Right kidney (tissue), 1 donor: Measurements from ENCODE around the gene UBE2E1.
"Not testable (repeated sequence)": the region's sequence is repeated elsewhere in the genome, so short reads cannot be mapped to it uniquely, and the experiment has no call there.

Source experiments
- DNase-seq: peaks from one replicate; pipeline ENCODE4 v3.0.0-alpha.2; 2016

Gene UBE2E1

DNA sequence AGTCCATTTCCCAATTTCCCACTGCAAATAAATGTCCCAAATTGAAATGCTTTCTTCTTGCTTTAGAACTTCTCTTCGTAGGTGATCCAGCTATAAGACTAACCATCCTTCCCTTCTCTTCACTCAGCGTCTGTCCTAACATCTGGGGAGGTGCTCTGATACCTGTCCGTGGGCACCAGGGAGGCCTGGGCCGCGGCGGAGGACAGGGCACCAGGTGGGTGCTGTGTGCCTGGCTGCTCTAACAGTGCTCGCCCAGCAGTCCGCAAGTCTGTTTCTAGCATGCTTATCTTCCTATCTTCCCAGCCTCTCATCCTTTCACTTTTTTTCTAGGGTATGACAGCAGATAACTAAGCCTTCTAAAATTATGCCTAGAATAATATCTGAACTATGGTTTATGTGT is 73.7 kb downstream of the UBE2E1 start:
- DNase-seq = no peak

DNA sequence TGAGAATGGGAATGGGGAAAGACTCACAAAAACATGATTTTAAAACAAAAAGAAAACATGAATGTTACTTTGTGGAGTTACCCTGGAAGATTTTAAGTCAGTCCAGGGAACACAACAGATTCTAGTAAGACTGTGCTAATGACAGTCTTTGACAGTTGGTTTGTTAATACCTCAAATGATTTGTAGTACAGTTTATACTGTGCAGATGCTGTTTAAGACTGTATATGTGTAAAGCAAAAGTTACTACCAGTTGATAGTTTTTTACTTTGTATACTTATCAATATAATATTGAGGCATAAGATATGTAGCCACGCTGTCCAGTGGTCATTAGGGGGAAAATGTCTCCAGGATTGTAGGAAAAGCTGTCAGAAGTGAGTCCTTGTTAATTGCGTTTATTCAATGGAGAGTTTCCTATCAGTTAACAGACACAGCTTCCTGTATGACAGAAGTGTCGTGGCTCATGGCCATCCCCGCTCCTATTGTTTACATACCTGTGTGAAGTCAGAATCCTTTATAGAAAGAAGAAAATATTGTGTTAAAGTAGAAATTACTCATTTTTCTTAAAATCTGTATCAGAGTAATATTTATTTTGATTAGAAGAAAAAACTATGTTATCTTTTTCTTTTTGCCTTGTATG is 75.1 kb downstream of the UBE2E1 start:
- DNase-seq = no peak

DNA sequence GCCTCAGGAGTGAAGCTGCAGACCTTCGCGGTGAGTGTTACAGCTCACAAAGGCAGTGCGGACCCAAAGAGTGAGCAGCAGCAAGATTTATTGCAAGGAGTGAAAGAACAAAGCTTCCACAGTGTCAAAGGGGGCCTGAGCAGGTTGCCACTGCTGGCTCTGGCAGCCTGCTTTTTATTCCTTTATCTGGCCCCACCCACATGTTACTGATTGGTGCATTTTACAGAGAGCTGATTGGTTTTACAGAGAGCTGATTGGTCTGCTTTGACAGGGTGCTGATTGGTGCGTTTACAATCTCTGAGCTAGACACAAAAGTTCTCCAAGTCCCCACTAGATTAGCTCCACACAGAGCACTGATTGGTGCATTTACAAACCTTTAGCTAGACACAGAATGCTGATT is 76.2 kb downstream of the UBE2E1 start:
- not testable (repeated sequence) for DNase-seq

DNA sequence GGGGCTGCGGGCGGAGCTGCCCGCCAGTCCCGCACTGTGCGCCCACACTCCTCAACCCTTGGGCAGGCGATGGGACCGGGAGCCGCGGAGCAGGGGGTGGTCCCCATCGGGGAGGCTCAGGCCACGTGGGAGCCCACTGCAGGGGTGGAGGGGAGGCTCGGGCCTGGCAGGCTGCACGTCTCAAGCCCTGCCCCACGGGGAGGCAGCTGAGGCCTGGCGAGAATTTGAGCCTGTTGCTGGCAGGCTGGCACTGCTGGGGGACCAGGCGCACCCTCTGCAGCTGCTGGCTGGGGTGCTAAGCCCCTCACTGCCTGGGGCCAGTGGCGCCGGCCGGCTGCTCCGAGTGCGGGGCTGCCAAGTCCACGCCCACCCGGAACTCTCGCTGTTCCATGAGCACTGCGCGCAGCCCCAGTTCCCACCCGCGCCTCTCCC is 76.7 kb downstream of the UBE2E1 start:
- no peak for DNase-seq

DNA sequence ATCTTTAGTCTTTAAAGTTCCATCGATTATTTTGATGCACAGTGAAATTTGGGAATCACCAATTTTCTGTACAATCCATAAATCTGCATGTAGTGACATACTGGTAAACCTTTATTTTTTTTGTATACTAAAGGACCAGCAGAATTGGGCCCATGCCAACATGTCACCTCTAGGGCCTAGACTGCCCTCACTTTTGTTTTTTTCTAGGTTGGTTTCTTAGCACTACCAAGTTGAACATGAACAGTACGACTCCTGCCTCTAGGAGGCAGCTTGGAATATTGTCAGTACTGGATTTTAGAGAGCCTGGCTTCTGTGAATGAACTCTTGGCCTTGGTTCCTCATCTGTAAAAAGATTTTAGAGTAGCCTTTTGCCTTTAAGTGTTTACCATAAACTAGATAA is 78.7 kb downstream of the UBE2E1 start:
- DNase-seq = no peak

DNA sequence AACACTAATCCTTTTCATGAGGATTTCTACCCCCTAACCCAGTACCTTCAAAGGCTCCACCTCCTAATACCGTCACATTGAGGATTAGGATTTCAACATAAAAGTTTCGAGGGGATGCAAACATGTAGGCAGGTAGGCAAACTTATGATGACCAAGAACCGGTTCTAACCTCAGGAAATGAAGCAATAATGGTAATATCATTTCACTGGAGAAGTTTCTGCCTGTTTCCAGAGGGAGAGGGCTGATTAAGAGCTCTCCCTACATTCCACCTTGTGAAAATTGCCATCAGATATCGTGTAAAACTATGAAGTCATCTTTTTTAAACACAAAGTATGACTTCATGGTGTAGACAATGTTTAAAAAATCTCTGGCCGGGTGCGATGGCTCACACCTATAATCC is 79.5 kb downstream of the UBE2E1 start:
- no peak for DNase-seq

DNA sequence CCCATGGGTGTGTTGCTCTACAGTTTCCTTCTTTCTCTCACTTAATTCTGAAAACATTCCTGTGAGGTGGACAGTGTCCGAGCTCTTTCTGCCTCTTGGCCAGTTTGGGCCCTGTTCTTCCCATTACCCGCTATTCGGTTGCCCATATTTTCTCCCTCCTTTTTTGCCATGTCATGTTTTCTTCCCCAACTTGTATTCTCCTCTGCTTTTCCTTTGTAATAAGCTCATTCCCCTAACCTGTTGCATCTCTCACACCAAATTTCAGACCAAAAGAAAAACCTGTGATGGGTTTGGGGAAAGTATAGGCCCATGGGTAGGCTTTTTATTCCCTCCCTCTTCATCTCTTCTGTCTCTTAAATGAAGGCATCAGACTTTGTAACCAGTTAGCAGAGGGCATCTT is 80.6 kb downstream of the UBE2E1 start:
- DNase-seq = no peak

DNA sequence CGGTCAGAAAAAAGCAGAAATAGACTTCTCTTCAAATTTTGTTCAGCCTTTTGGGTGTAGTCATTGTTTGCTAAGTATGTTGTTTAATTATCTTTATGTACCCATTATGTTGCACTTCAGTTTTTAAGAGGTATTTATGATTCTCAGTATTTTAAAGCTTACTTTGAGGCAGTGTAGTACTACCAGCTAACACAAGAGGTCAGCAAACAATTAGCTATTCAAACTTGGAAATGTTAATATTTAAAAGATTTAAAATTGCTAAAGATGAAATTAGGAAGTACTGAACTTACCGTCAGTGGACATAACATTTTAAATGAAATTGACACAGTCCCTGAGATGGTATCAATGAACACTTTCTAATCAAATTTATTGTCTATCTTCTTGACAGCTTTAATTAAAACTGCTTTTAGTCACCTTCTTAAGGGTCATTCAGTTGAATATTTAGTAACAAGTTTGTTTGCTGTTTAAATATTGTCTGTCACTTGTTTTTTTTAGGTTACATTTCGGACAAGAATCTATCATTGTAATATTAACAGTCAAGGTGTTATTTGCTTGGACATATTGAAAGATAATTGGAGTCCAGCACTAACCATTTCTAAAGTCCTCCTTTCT is 83.0 kb downstream of the UBE2E1 start:
- DNase-seq = no peak

DNA sequence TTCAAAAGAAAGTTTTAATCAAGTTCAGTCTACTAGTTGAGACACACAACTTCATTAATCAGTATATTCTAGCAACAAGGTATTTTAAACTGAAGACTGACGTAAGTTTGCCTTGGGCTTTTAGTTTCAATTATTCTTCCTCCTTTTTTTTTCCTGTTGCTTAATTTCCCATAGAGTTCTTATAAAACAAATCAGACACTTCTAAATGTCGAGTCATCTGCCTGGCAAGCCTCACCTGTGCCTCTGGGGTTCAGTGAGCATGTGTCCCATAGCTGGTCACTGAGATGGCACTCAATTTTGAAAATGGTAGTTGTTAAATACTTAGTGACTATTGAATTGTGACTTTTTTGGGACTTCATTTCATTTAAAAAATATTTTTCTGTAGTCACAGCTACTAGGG is 83.6 kb downstream of the UBE2E1 start:
- DNase-seq = no peak

DNA sequence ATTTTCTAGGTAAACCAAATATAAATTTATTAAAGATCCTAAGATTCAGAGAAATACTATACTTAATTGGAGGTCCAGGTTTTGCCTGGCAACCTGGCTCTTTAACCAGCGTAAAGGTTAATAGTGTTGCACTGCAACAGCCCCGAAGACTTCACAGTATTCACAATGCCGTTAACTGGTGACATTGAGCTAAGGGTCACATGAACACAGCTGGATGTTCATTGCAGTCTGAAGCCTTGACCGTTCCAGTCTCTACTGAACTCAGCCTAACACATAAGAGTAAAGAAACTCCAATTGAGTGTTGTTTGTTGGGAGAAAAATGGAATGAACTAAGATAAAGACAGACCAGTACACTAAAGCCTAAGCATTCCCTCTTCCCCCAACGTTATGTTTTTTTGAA is 84.2 kb downstream of the UBE2E1 start:
- no peak for DNase-seq

DNA sequence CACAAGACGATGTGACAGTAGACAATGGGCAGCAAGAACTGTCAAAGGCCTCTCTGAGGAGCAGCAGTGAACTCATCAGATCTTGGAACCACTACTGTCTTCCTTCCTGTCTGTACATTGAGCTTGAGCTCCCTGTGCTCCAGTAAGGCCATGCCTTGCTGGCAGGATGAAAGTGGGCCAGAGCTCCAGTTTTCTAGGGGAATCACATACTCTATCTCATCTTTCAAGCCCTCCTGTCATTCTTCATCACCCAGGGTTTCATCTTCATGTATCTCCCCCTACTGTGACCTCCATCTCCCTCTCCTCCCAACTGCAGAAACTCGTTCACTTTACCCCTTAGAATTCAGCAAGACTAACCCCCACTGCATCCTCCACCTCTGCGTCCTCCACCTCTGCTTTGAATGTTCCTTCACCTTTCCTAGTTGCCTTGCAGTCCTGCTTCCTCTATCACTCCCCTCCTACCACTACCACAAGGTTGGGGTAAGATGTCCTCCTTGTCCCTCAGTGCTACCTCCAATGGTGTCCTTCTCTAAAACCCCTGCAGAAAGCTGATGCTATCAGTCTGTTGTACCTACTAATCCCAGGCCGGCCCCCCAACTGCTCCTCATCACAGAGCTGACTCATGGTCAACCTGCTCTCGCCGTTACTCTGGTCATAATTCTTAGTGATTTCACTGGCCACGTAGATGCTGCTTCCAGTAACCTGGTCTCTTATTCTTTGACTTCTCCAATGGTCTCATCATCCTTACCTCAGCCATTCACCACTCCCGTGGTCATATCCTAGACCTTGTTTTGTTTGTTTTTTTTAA is 88.7 kb downstream of the UBE2E1 start:
- DNase-seq = no peak

DNA sequence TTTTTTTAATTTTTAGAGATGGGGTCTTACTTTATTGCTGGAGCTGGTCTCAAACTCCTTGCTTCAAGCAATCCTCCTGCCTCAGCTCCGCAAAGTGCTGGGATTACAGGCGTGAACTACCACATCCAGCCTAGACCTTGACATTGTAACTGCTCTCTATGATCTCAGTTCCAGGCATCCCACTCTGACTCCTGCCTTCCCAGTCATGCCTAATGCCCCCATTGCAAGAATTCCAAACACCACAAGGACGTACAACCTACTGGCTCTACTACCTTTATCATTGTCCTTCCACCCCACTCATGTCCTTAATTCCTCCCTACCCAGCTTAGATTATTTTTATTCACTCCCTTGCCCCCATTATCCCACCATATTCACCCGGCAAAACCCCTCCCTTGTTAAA is 89.4 kb downstream of the UBE2E1 start:
- no peak for DNase-seq

DNA sequence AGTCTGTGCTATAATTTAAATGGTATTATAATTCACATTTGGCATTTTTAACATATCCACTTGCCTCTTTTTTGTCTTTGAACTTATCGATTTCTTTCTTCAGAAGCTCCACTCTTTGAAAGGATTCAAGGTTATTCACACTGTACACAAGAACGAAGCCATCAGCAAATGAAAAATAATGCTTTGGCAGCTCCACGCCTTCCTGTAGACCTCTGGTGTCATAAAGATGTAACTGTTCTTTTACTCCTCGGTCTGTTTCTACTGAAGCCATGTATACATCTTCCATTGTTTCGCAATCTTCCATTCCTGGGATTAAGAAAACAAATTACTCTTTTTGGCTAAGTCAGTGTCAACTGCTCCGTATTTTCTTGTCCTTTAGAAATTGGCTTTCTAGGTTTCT is 95.0 kb downstream of the UBE2E1 start:
- no peak for DNase-seq

DNA sequence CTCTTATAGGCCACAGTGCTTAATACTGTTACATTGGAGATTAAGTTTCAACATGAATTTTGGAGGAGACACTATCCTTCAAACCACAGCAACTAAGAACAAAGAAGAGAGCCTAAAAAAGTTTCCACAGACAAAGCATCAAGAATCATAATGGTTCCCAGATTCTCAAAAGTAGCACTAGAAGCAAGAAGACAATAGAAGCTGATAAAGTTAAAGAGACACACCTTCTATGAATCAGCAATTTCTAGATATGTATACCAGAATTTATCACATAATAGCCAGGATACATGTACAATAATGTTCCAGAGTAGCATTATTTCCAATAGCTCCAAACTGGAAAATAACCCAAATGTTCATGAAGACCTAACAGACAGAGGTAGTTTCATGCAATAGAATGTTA is 98.8 kb downstream of the UBE2E1 start:
- DNase-seq = no peak

DNA sequence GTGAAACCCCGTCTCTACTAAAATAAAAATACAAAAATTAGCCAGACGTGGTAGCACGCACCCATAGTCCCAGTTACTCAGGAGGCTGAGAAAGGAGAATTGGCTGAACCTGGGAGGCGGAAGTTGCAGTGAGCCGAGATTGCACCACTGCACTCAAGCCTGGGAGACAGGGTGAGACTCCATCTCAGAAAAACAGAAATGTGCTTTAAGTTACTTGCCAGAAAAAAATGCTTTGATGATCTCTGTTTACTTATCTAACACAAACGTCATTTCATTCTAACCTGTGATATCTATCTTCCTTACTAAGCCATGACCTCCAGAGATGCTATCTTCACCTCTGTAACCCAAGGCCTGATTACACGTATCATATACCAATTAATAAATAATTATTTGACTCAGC is 103.6 kb downstream of the UBE2E1 start:
- DNase-seq = no peak

DNA sequence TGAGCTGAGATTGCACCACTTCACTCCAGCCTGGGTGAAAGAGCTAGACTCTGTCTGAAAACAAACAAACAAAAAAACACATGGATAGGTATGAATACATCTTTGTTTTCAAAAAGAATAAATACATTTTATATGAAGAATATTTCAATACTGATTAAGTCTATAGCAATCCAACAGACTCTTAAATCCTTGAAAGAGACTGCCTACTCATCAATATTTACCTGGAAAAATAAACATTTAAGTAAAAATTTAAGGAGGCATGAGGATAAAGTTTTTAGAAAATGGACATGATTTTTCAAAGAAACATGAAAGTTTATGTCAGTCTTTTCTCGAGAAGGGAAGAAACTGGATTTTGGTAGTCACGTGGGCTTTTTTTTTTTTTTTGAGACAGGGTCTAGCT is 105.6 kb downstream of the UBE2E1 start:
- no peak for DNase-seq

DNA sequence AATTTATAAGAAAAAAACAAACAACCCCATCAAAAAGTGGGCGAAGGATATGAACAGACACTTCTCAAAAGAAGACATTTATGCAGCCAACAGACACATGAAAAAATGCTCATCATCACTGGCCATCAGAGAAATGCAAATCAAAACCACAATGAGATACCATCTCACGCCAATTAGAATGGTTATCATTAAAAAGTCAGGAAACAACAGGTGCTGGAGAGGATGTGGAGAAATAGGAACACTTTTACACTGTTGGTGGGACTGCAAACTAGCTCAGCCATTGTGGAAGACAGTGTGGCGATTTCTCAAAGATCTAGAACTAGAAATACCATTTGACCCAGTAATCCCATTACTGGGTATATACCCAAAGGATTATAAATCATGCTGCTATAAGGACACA is 106.6 kb downstream of the UBE2E1 start:
- DNase-seq = not testable (repeated sequence)

DNA sequence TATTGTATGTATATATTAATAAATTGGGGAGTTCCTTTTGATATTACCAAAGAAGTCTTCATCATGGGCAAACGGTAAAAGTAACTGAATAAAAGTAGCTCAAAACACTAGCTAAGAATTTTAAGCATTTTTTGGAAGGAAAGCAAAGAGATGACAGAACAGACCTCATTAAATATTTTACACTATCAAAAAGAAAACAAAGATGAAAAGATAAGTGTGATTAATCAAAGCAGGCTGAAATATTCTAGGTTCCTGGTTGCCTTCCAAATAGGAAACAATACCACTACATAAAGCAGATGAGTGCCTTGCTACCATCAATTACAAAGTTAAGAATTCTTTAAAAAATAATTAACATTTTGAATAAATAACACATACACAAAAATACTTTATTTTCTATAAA is 107.4 kb downstream of the UBE2E1 start:
- DNase-seq = no peak

DNA sequence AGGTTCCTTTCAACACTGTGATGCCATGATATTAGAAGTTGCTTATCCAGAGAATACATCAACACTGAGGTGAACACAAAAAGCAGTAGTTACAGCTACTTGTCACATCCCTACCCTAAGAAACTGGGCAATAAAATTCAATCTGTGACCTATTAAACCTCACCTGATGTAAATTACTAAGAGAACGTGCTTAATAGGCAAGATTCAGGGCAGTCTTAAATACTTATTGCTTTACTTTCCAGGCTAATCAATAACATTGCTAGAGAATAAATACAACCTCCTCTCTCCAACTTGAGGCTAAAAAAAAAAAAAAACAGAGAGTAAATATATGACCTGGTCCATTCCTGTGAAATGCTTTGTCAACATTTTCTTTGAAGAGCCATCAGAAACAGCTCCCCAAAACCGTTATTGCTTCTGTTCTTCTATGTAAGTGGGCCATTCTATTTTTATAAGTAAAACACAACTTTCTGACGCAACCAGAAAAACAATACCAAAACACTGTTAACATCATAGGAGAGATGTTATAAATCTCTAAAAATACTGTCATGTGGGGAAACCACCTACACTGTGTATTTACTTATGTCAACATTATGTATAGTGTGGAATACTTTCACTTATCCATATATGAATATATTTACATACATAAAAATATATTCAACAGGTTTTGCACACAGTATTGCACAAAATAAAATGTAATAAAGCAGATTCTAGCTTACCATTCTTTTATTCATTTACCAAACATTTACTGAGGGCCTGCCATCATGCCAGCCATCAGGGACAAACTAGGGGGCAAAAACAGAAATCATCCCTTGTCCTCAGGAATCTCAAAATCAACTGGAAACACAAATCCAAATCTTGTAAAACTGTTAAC is 108.4 kb downstream of the UBE2E1 start:
- no peak for DNase-seq

DNA sequence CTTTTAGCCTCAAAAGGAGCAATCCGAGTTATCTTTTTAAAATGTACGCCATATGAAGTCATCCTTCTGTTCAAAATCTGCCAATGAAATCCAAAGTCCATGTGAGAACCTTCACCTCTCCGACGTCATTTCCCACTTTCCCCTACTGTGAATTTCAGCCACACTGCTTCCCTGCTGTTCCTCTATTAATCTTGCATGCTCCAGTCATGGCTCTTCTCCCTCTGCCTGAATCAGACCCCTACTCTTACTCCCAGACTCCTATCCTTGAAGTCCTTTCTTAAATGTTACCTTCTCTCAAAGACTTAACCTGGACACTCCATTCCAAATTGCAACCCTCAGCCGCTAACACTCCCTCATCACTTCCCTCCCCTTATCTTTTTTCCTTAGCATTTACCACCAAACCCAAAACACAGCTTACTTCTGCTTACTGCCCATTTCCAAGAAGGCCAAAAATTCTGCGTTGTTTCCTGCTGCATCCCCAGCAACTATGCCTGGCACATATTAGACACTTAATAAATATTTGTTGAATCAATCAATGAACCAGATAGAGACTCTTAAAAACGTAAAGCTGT is 109.9 kb downstream of the UBE2E1 start:
- no peak for DNase-seq

DNA sequence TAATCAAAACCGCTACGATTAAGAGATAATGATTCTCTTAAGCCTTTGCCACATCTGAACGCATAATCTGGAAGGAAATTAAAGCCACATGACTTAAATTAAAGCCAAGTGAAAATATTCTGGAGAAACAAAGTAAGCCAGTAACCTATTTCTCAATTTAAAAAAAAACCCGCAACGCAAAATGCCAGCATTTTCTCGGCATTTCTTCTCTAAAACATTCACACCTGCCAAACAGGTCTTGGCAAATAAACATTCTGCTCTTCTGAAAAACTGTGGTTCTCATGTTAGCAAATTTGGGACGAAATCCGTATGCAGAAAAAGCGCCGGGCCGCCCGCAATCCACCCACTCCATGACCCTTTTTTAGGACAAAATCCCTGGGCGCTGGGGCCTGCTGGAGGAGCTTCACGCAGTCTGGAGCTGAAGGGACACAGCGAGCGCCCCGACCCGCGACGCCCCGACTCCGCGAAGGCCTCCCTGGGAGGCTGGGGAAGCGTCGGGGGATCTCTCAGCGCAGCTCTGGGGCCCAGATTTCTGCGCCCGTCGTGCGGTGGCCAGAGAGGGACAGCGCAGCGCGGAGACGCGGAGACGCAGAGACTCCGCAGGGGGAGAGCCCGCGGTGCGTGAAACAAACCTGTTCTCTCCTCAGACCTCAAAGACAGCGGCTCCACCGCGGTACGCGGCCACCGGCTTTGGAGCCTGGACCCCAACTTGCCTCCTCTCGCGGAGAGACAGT is 110.6 kb downstream of the UBE2E1 start:
- no peak for DNase-seq
